Measurements from ENCODE around the gene NEFH. TPM values are rescaled to one million over a fixed set of nuclear protein-coding genes. Genes with fewer than 3 reads are reported as not detected.

Gene NEFH
- total RNA-seq, 6 experiments from 2014 or later, result 0.06 to 0.40 (median 0.09) TPM; not detected in 1

DNA sequence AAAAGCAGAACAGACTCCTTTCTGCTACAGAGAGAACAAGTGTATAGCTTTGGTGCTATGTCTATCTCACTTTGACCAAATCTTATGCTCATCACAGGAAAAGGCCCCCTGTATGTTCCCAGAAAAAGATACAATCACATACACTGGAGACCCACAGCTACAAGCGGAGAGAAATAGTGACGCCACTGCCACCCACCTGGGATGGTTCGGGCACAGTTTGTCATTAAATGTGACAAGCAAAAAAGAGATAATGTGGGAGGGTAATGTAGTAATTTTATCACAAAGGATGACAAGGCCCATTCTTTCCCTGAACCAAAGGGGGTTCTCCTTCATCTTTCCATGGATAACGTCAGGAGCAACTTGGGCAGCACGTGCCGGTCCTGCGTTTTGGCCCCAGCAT is 41.5 kb downstream of the NEFH start:
- peaks cover 0 to 60% (median 21%) of the 10 kb centered on the region in 4 donors for H3K36me3 ChIP-seq
- no peaks in the 10 kb centered on the region for H3K9me3 ChIP-seq
- H3K27ac ChIP-seq, result no peak overlapping the region
- TF ChIP-seq, protein P1, sequence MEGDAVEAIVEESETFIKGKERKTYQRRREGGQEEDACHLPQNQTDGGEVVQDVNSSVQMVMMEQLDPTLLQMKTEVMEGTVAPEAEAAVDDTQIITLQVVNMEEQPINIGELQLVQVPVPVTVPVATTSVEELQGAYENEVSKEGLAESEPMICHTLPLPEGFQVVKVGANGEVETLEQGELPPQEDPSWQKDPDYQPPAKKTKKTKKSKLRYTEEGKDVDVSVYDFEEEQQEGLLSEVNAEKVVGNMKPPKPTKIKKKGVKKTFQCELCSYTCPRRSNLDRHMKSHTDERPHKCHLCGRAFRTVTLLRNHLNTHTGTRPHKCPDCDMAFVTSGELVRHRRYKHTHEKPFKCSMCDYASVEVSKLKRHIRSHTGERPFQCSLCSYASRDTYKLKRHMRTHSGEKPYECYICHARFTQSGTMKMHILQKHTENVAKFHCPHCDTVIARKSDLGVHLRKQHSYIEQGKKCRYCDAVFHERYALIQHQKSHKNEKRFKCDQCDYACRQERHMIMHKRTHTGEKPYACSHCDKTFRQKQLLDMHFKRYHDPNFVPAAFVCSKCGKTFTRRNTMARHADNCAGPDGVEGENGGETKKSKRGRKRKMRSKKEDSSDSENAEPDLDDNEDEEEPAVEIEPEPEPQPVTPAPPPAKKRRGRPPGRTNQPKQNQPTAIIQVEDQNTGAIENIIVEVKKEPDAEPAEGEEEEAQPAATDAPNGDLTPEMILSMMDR (IDR thresholded peaks at IDR 0.05), result no peak
- ATAC-seq (no peak), DNase-seq (no peak)
- H3K4me1 ChIP-seq, result peaks cover 0 to 34% (median 15%) of the 10 kb centered on the region in 4 donors
- intact Hi-C loops (cut with DNase I), result no loop called here
- 98% methylated on average over 7 of the region's 7 CpGs for WGBS (ENCODE audit: insufficient coverage, low coverage, low lambda C conversion rate, missing lambda C conversion rate)
- H3K4me3 ChIP-seq, result no peak overlapping the region
- H3K27me3 ChIP-seq, result no peaks in the 10 kb centered on the region

DNA sequence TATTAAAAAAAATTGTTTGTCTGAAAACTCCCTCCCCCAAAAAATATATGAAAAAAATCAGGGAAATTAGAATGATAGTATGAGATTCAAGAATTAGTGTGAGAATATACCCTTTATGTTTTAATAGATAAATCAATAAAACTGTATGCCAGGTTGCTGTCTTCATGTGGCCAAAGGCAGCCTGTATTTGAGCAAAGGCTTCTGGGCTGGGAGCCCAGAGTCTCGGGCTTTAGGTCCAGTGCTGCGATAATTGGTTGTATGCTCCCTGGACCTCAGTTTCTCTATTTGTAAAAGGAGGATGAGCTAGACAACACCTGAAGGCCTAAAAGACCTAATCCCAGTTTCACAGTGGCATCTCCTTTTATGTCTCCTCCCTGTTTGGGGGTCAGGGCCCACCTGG is 43.7 kb downstream of the NEFH start:
- Histone ChIP-seq H3K36me3 (peaks cover 0 to 60% (median 24%) of the 10 kb centered on the region in 4 donors), H3K9me3 (no peaks in the 10 kb centered on the region), H3K27ac (no peak overlapping the region), H3K4me1 (peaks cover 0 to 15% (median 5%) of the 10 kb centered on the region in 4 donors), H3K27me3 (no peaks in the 10 kb centered on the region), H3K4me3 (no peak overlapping the region)
- WGBS (ENCODE audit: insufficient coverage, low coverage, low lambda C conversion rate, missing lambda C conversion rate), result 30% methylated on average over 2 of the region's 2 CpGs
- intact Hi-C loops (cut with DNase I), result no loop called here
- TF ChIP-seq, protein P1 (IDR thresholded peaks at IDR 0.05), result no peak
- TF ChIP-seq POLR2A (IDR thresholded peaks at IDR 0.05), result no peak
- peak; percentile 33 to 72 (median 52) for ATAC-seq
- DNase-seq, result no peak

DNA sequence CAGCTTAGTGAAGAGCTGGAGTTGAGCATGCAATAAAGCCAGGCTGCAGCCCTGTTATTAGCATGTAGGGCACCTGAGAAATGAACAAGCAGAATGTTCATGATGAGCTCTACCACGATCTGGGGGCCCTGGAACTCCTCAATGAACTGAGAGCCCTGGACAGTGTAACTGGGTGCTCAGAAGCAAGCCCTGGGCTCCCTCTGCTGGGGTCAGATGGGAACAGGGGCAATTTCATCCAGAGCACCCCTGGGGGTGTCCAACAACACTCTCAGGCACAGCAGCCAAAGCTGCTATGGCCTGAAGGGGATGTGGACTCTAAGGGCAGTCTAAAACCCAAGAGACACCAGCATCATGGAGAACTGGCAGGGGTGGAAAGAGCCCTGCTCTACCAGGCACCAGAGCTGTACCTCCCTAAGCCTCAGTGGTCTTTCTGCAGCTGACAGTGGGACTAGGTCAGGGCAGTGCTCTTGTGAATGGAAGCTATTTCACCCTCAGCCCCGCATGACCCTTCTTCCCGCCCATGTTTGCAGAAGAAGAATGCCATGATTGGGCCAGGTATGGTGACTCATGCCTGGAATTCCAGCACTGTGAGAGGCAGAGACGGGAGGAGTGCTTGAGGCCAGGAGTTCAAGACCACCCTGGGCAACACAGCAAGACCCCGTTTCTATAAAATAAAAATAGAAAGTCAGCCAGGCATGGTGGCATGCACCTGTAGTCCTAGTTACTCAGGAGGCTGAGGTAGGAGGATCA is 44.6 kb downstream of the NEFH start:
- Histone ChIP-seq H3K4me3 (no peak overlapping the region), H3K27me3 (no peaks in the 10 kb centered on the region), H3K27ac (no peak overlapping the region), H3K9me3 (no peaks in the 10 kb centered on the region), H3K36me3 (peaks cover 0 to 58% (median 21%) of the 10 kb centered on the region in 4 donors), H3K4me1 (peaks cover 0 to 15% (median 5%) of the 10 kb centered on the region in 4 donors)
- WGBS (ENCODE audit: insufficient coverage, low coverage, low lambda C conversion rate, missing lambda C conversion rate), result 15% methylated on average over 5 of the region's 5 CpGs
- intact Hi-C loops (cut with DNase I), result no loop called here
- TF ChIP-seq, protein P1 (IDR thresholded peaks at IDR 0.05), result peak; percentile 35 to 63 (median 55)
- no peak for TF ChIP-seq POLR2A (IDR thresholded peaks at IDR 0.05)
- ATAC-seq (peak; percentile 80 to 87 (median 85)), DNase-seq (peak in 2 of 3 donors; percentile 38 to 58)

DNA sequence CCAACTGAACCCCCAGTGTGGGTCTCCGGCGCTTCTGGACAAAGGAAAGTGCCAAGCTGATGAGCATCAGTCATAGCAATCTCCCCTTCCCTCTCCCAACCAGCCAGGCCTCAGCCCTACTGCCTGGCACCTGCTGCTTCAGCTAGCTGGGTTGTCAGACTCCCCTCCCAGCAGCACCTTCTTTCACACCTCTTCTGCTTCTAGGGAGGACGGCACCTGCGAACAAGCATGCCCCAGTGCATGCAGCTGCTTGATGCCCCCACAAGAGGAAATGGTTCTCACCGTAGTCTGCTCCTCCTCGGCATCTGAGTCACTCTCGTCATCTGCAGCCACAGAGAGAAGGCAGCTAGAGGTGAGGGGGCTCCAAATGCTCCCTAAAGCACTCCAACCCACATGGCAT is 48.1 kb downstream of the NEFH start:
- ATAC-seq (no peak), DNase-seq (no peak)
- peaks cover 0 to 71% (median 18%) of the 10 kb centered on the region in 4 donors for H3K36me3 ChIP-seq
- WGBS (ENCODE audit: insufficient coverage, low coverage, low lambda C conversion rate, missing lambda C conversion rate), result 83% methylated on average over 1 of the region's 7 CpGs
- intact Hi-C loops (cut with DNase I), result no loop called here
- TF ChIP-seq, protein P1 (IDR thresholded peaks at IDR 0.05), result no peak
- TF ChIP-seq POLR2A (IDR thresholded peaks at IDR 0.05), result no peak
- H3K9me3 ChIP-seq, result no peaks in the 10 kb centered on the region
- H3K4me3 ChIP-seq, result no peak overlapping the region
- no peaks in the 10 kb centered on the region for H3K27me3 ChIP-seq
- peaks cover 0 to 15% (median 5%) of the 10 kb centered on the region in 4 donors for H3K4me1 ChIP-seq
- no peak overlapping the region for H3K27ac ChIP-seq

Measured in right lobe of liver (tissue), 6 donors.